AG04449 (cell line): ENCODE results near the gene SEC62.
A peak's percentile ranks its signal among the peaks of the same experiment; 100 is the strongest.
"Not testable (repeated sequence)": the region's sequence is repeated elsewhere in the genome, so short reads cannot be mapped to it uniquely, and the experiment has no call there.

ENCODE experiments used
- CTCF ChIA-PET: fragments of 350-600 bp; formaldehyde crosslinking; extraction: SDS; loops from one replicate; lab custom pipeline; 2021; ENCODE audit warnings: antibody characterized with exemption; lab: Yijun Ruan, JAX
- POLR2A ChIA-PET: fragments of 400-600, 350-600 bp; formaldehyde crosslinking; extraction: SDS; loops from one replicate; lab custom pipeline; 2020; ENCODE audit warnings: antibody characterized with exemption, inconsistent platforms; lab: Yijun Ruan, JAX
- DNase-seq: peaks from one replicate; pipeline ENCODE4 v3.0.0-alpha.2; 2010; ENCODE audit warnings: low read depth, low spot score
- H3K4me3 ChIP-seq: 2 replicates; pipeline ENCODE4 v1.5.1; 2011; ENCODE audit warnings: low read depth, mild to moderate bottlenecking, control low read depth, low read length
- TF ChIP-seq, protein P1 (sequence below): IDR thresholded peaks from one replicate; pipeline ENCODE4 v1.5.1; 2011; ENCODE audit warnings: mild to moderate bottlenecking, moderate library complexity, low read length, control low read depth, inconsistent platforms; ENCODE audit not compliant: insufficient read depth; ENCODE audit errors: missing control alignments

Gene SEC62

GRCh38 chr3:170002879-170003278 lies 36.3 kb downstream of the SEC62 start:
- CTCF ChIA-PET: interaction anchor here (0.8 kb wide), 1 partner anchor 10 kb away, joined by 3 read pairs; no protein-coding TSS in a partner anchor
- TF ChIP-seq, protein P1, sequence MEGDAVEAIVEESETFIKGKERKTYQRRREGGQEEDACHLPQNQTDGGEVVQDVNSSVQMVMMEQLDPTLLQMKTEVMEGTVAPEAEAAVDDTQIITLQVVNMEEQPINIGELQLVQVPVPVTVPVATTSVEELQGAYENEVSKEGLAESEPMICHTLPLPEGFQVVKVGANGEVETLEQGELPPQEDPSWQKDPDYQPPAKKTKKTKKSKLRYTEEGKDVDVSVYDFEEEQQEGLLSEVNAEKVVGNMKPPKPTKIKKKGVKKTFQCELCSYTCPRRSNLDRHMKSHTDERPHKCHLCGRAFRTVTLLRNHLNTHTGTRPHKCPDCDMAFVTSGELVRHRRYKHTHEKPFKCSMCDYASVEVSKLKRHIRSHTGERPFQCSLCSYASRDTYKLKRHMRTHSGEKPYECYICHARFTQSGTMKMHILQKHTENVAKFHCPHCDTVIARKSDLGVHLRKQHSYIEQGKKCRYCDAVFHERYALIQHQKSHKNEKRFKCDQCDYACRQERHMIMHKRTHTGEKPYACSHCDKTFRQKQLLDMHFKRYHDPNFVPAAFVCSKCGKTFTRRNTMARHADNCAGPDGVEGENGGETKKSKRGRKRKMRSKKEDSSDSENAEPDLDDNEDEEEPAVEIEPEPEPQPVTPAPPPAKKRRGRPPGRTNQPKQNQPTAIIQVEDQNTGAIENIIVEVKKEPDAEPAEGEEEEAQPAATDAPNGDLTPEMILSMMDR: no peak
- no peak overlapping the region for H3K4me3 ChIP-seq
- POLR2A ChIA-PET: no interaction called here
- no peak for DNase-seq

GRCh38 chr3:170003881-170004356 lies 37.3 kb downstream of the SEC62 start:
- TF ChIP-seq, protein P1: no peak
- DNase-seq: no peak
- ChIA-PET CTCF (no interaction called here), POLR2A (no interaction called here)
- H3K4me3 ChIP-seq: no peak overlapping the region

DNA sequence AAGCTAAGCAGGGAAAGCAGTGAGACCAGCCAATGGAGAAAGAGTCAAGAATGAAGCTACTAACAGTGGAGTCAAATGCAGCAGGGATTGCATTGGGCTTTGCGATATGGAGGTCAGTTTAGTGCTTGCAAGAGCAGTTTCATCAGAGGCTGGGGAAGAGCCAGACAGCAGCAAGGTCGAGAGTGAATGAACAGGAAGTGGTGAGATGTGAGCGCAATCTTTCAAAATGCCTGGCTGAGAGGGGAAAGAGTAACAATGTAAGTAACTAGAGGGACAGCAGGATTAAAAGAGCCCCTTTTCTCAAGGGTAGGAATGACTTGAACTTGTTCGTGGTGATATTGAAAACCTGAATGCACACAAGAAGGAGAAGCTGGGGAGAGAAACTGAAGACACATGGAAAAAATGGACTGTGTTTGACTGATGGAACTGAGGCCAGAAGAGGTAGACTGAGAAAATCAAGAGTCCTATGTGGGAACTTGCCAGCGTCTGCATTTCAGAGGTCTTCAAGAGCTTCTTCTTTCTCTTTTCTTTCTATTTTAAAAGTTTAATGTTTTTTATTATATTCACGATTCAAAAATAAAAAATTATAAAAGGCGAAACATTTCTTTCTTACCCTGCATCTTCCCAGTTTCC lies 40.5 kb downstream of the SEC62 start:
- POLR2A ChIA-PET: no interaction called here
- CTCF ChIA-PET: interaction anchor here (0.9 to 1.0 kb wide), 2 partner anchors 13 to 29 kb away, joined by 3 read pairs; no protein-coding TSS in a partner anchor
- DNase-seq: peak; percentile 19
- TF ChIP-seq, protein P1: no peak
- no peak overlapping the region for H3K4me3 ChIP-seq

DNA sequence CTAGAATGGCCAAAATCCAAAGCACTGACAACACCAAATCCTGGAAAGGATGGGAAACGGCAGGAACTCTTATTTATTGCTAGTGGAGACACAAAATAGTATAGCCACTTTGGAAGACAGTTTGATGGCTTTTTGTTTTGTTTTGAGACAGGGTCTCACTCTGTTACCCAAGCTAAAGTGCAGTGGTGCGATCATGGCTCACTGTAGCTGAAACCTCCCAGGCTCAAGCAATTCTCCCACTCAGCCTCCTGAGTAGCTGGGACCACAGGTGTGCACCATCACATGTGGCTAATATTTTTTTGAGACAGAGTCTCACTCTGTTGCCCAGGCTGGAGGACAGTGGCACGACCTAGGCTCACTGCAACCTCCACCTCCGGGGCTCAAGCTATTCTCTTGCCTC lies 43.9 kb downstream of the SEC62 start:
- ChIA-PET POLR2A (no interaction called here), CTCF (no interaction called here)
- no peak for DNase-seq
- TF ChIP-seq, protein P1: no peak
- no peak overlapping the region for H3K4me3 ChIP-seq

GRCh38 chr3:170012683-170013400 lies 46.2 kb downstream of the SEC62 start:
- CTCF ChIA-PET: interaction anchor here (1.4 kb wide), 1 partner anchor 10 kb away, joined by 3 read pairs; no protein-coding TSS in a partner anchor
- no peak for DNase-seq
- H3K4me3 ChIP-seq: no peak overlapping the region
- TF ChIP-seq, protein P1: no peak
- POLR2A ChIA-PET: no interaction called here

- POLR2A ChIA-PET: no interaction called here
- no peak for DNase-seq
- CTCF ChIA-PET: no interaction called here
- no peak overlapping the region for H3K4me3 ChIP-seq
- TF ChIP-seq, protein P1: no peak
Measured at GRCh38 chr3:170016057-170016456, 49.5 kb downstream of the SEC62 start.

DNA sequence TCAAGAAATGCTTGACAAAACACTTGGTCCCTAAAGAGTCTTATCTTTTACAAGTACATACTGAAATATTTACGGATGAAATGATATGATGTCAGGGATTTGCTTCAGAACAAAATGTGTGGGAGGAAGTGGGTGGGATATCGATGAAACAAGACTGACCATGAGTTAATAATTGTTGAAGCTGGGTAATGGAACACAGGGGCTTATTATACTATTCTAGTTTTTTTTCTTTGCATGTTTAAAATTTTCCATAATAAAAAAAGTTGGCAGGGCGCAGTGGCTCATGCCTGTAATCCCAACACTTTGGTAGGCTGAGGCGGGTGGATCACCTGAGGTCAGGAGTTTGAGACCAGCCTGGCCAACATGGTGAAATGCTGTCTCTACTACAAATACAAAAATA lies 52.7 kb downstream of the SEC62 start:
- POLR2A ChIA-PET, H3K4me3 ChIP-seq, DNase-seq, CTCF ChIA-PET: not testable (repeated sequence)
